HCT116 (cell line): ENCODE results near the gene GRB10. TPM values are rescaled to one million over a fixed set of nuclear protein-coding genes. Genes with fewer than 3 reads are reported as not detected.

Experiments
- ATAC-seq: fragments of 200-7000 bp; cut with Tn5 transposase; 2 replicates; pipeline ENCODE4 v1.9.1; 2020; ENCODE audit warnings: mild to moderate bottlenecking, moderate library complexity
- BruUV-seq: library from RNA; stranded (reverse); fragments of 400-500 nt; replicated peaks from 2 replicates; lab custom pipeline; 2021; lab: Mats Ljungman, UMichigan
- CTCF ChIA-PET: fragments of 300-600 bp; sonication (Branson Sonifier 250); formaldehyde crosslinking; loops from one replicate; lab custom pipeline; 2021; ENCODE audit warnings: antibody characterized with exemption; lab: Charles Lee
- POLR2A ChIA-PET: fragments of 300-600, 350-600 bp; sonication (Branson Sonifier 250); formaldehyde crosslinking; loops from one replicate; lab custom pipeline; 2021; ENCODE audit warnings: antibody characterized with exemption; lab: Charles Lee
- RAD21 ChIA-PET, 2 experiments: fragments of 300-600 bp; sonication (Branson Sonifier 250); formaldehyde crosslinking; loops; one replicate each; lab custom pipeline; 2023; ENCODE audit warnings: low total read pairs in 2 of 2; ENCODE audit not compliant: uncharacterized antibody in 2 of 2, unreplicated experiment in 2 of 2, low non-redundant PET in 1 of 2; lab: Charles Lee
- DNase-seq: peaks from one replicate; pipeline ENCODE4 v3.0.0-alpha.2; 2010; ENCODE audit warnings: low read depth, low spot score
- H2AFZ ChIP-seq: fragments of 200-600 bp; shearing (Covaris generic), sonication (generic); 2 replicates; pipeline ENCODE4 v1.6.1; 2017; ENCODE audit warnings: low read depth, mixed run types, mixed read lengths, antibody characterized with exemption, low read length; ENCODE audit not compliant: poor library complexity, severe bottlenecking
- H3K27ac ChIP-seq: 2 replicates; pipeline ENCODE4 v1.5.1; 2012; ENCODE audit warnings: low read depth, low read length
- H3K27me3 ChIP-seq: fragments of 200-600 bp; sonication (generic); 2 replicates; pipeline ENCODE4 v1.6.1; 2016; ENCODE audit warnings: mixed run types, low read length, mixed read lengths; ENCODE audit not compliant: insufficient read depth
- H3K36me3 ChIP-seq, 2 experiments: fragments of 200-500 bp in 1 of 2; fragments of 200-600 bp in 1 of 2; sonication (Bioruptor generic) in 1 of 2; sonication (generic) in 1 of 2; 2 replicates each; pipeline versions ENCODE4 v1.5.1 to v1.6.1; 2014 to 2016; ENCODE audit warnings: low read length in 2 of 2, inconsistent platforms in 1 of 2, mixed read lengths in 1 of 2, mixed run types in 1 of 2; ENCODE audit not compliant: insufficient read depth in 2 of 2, control insufficient read depth in 1 of 2
- H3K4me1 ChIP-seq, 2 experiments: fragments of 200-600 bp in 1 of 2; sonication (generic) in 1 of 2; 2 replicates each; pipeline versions ENCODE4 v1.5.1 to v1.6.1; 2012 to 2017; ENCODE audit warnings: low read length in 2 of 2, inconsistent platforms in 1 of 2, mild to moderate bottlenecking in 1 of 2, mixed read lengths in 1 of 2, mixed run types in 1 of 2, moderate library complexity in 1 of 2; ENCODE audit not compliant: insufficient read depth in 2 of 2, control insufficient read depth in 1 of 2
- H3K4me2 ChIP-seq: fragments of 200-600 bp; sonication (generic); 2 replicates; pipeline ENCODE4 v1.6.1; 2017; ENCODE audit warnings: mixed run types, low read length, mixed read lengths
- H3K4me3 ChIP-seq, 2 experiments: fragments of 200-600 bp in 1 of 2; sonication (generic) in 1 of 2; replicated peaks in 1 of 2; 2 replicates each; pipeline ENCODE4 v1.5.1; 2011 to 2016; ENCODE audit warnings: low read length in 2 of 2, control low read depth in 1 of 2, low read depth in 1 of 2, mild to moderate bottlenecking in 1 of 2, mixed read lengths in 1 of 2, mixed run types in 1 of 2
- H3K79me2 ChIP-seq: fragments of 200-600 bp; sonication (generic); 2 replicates; pipeline ENCODE4 v1.6.1; 2017; ENCODE audit warnings: mild to moderate bottlenecking, mixed run types, low read length, moderate library complexity, mixed read lengths; ENCODE audit not compliant: insufficient read depth
- H3K9ac ChIP-seq: fragments of 200-600 bp; sonication (generic); 2 replicates; pipeline ENCODE4 v1.6.1; 2016; ENCODE audit warnings: low read length, mixed read lengths
- H3K9me2 ChIP-seq: fragments of 200-600 bp; sonication (generic), shearing (Covaris generic); 2 replicates; pipeline ENCODE4 v1.6.1; 2017; ENCODE audit warnings: mixed run types, mild to moderate bottlenecking, moderate library complexity; ENCODE audit not compliant: insufficient read depth
- H3K9me3 ChIP-seq, 2 experiments: fragments of 200-500 bp in 1 of 2; fragments of 200-600 bp in 1 of 2; sonication (Bioruptor generic) in 1 of 2; sonication (generic) in 1 of 2; 2 replicates each; pipeline ENCODE4 v1.6.1; 2014 to 2017; ENCODE audit warnings: low read length in 2 of 2, mixed read lengths in 2 of 2, inconsistent platforms in 1 of 2, low read depth in 1 of 2, mild to moderate bottlenecking in 1 of 2, mixed run types in 1 of 2, moderate library complexity in 1 of 2; ENCODE audit not compliant: control insufficient read depth in 1 of 2, insufficient read depth in 1 of 2
- H4K20me1 ChIP-seq: fragments of 200-600 bp; sonication (generic), shearing (Covaris generic); 2 replicates; pipeline ENCODE4 v1.6.1; 2017; ENCODE audit warnings: mixed run types, mild to moderate bottlenecking, moderate library complexity; ENCODE audit not compliant: insufficient read depth
- CTCF ChIP-seq, 3 experiments: fragments of 200-600 bp in 1 of 3; sonication (generic) in 1 of 3; IDR thresholded peaks in 2 of 3; conservative IDR thresholded peaks in 1 of 3; 2 replicates each; pipeline ENCODE4 v1.5.1; 2012 to 2017; ENCODE audit warnings: low read depth in 2 of 3, low read length in 2 of 3, antibody characterized with exemption in 1 of 3, borderline replicate concordance in 1 of 3, control low read depth in 1 of 3, mild to moderate bottlenecking in 1 of 3, mixed read lengths in 1 of 3, mixed run types in 1 of 3, moderate library complexity in 1 of 3; ENCODE audit not compliant: insufficient read depth in 1 of 3
- EGR1 ChIP-seq: IDR thresholded peaks from 2 replicates; pipeline ENCODE4 v1.6.1; 2012; ENCODE audit warnings: low read depth
- ELF1 ChIP-seq: IDR thresholded peaks from 2 replicates; pipeline ENCODE4 v1.6.1; 2012; ENCODE audit warnings: low read depth, borderline replicate concordance
- EZH2 ChIP-seq: fragments of 200-600 bp; sonication (generic); IDR thresholded peaks from 2 replicates; pipeline ENCODE4 v1.6.1; 2017; ENCODE audit warnings: antibody characterized with exemption, mixed run types
- FOSL1 ChIP-seq: IDR thresholded peaks from 2 replicates; pipeline ENCODE4 v1.6.1; 2012; ENCODE audit warnings: low read depth
- MAX ChIP-seq: IDR thresholded peaks from 2 replicates; pipeline ENCODE4 v1.6.1; 2012
- REST ChIP-seq: IDR thresholded peaks from 2 replicates; pipeline ENCODE4 v1.6.1; 2012; ENCODE audit warnings: low read depth
- SRF ChIP-seq: IDR thresholded peaks from 2 replicates; pipeline ENCODE4 v1.6.1; 2012; ENCODE audit warnings: low read depth
- intact Hi-C: fragments of 100-400 bp; cut with micrococcal nuclease; formaldehyde crosslinking; loops from 2 replicates; pipeline ENCODE4 v1.10.0; 2022
- total RNA-seq: library from RNA; stranded (reverse); gene quantifications from one replicate; pipeline ENCODE4 v1.2.1, GENCODE V29; 2021; ENCODE audit not compliant: unreplicated experiment

The GRB10 gene
- total RNA-seq, 1 experiment from 2014 or later, result 37.3 TPM

- Histone ChIP-seq H3K9ac (no peak overlapping the region), H3K27me3 (no peaks in the 10 kb centered on the region), H4K20me1 (no peaks in the 10 kb centered on the region), H3K9me3 (no peaks in the 10 kb centered on the region), H3K4me1 (peaks cover 0 to 2% of the 10 kb centered on the region in 2 experiments; a peak in 2 of 4 replicates), H3K36me3 (no peaks in the 10 kb centered on the region), H3K9me2 (no peaks in the 10 kb centered on the region), H3K27ac (no peak overlapping the region), H2AFZ (no peak overlapping the region), H3K4me3 (no peak overlapping the region), H3K79me2 (no peaks in the 10 kb centered on the region), H3K4me2 (no peak overlapping the region)
- intact Hi-C loops, result no loop called here
- TF ChIP-seq FOSL1 (no peak), EZH2 (no peak), MAX (no peak)
- RAD21 ChIA-PET, result no interaction called here
- ATAC-seq (no peak), DNase-seq (no peak)
- POLR2A ChIA-PET, result no interaction called here
- CTCF ChIA-PET, result no interaction called here
- no TSS peak for BruUV-seq
These were observed 7.5 kb downstream of the GRB10 start for GRCh38 chr7:50775231-50775630.

- no peaks in the 10 kb centered on the region for H3K79me2 ChIP-seq
- intact Hi-C loops, result no loop called here
- H4K20me1 ChIP-seq, result no peaks in the 10 kb centered on the region
These were observed 8.4 kb downstream of the GRB10 start for GRCh38 chr7:50774319-50774718.

More at GRCh38 chr7:50774319-50774718, 8.4 kb downstream of the GRB10 start:
- Histone ChIP-seq H3K4me1 (peaks cover 0 to 2% of the 10 kb centered on the region in 2 experiments; a peak in 2 of 4 replicates), H3K9me2 (no peaks in the 10 kb centered on the region), H3K4me2 (no peak overlapping the region), H3K27ac (no peak overlapping the region), H3K9me3 (no peaks in the 10 kb centered on the region), H3K9ac (no peak overlapping the region), H3K36me3 (no peaks in the 10 kb centered on the region), H2AFZ (no peak overlapping the region), H3K27me3 (no peaks in the 10 kb centered on the region), H3K4me3 (no peak overlapping the region)
- no TSS peak for BruUV-seq
- DNase-seq (no peak), ATAC-seq (no peak)
- CTCF ChIA-PET, result no interaction called here
- POLR2A ChIA-PET, result no interaction called here
- RAD21 ChIA-PET, result no interaction called here
- TF ChIP-seq SRF (no peak), ELF1 (no peak), REST (no peak), EGR1 (no peak), CTCF (IDR thresholded peaks at IDR 0.05 in 2 of 3, conservative IDR thresholded peaks at IDR 0.05 in 1 of 3; ENCODE audit: borderline replicate concordance in 1 of 3, insufficient read depth in 1 of 3, low read depth in 2 of 3, low read length in 2 of 3) (0 out of 6 replicates have a peak, but pooled peaks of 1 of the 3 experiments have one; percentile 16)
- TF ChIP-seq, all 23 proteins: peak for 1
